Measurements from ENCODE around the gene PIH1D2. TPM values are rescaled to one million over a fixed set of nuclear protein-coding genes. Genes with fewer than 3 reads are reported as not detected.

The PIH1D2 gene
- total and polyA plus RNA-seq, 2 donors (not counting 3 experiments of a cell fraction or from before 2014, with no cell fraction given): 0.51 to 1.3 TPM

DNA sequence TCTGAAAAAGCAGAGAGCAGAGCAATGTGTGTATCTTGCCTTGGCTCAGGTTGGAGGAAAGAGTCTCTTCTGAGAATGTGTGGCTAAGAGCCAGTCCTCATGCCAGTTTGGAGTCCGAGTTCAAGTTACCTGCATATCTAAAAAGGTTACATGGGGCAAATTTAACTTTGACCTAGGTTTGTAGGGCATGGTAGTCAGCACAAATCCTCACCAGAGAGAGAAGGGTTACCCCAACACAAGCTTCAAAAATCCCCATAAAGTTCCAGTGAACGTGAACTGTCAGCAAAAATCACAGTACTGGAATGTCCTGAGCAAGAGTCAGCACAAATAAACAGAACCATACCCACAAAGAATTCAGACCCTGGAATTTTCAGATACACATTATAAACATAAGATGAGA lies 26.6 kb upstream of the PIH1D2 start:
- no peaks in the 10 kb centered on the region for H3K9me1 ChIP-seq (replicated peaks; ENCODE audit: control insufficient read depth, extremely low read depth, insufficient read depth, low read length)
- TF ChIP-seq MYC (IDR thresholded peaks at IDR 0.05; ENCODE audit: low read depth, low read length) (no peak), JUN (IDR thresholded peaks at IDR 0.05; ENCODE audit: borderline replicate concordance, insufficient read depth, insufficient read length, low read depth) (no peak), EZH2 (IDR thresholded peaks at IDR 0.05; ENCODE audit: borderline replicate concordance, low read depth, low read length, severe bottlenecking) (no peak), FOS (IDR thresholded peaks at IDR 0.05; ENCODE audit: borderline replicate concordance, insufficient read depth, low read length) (no peak), GATA2 (IDR thresholded peaks at IDR 0.05; ENCODE audit: insufficient read depth, insufficient read length, low read depth, low read length) (no peak), POLR2A (IDR thresholded peaks at IDR 0.05; ENCODE audit: low read depth, low read length) (no peak), POLR2AphosphoS5 (IDR thresholded peaks at IDR 0.05; ENCODE audit: insufficient read depth, low read depth, low read length) (no peak)
- TF ChIP-seq, protein P1, sequence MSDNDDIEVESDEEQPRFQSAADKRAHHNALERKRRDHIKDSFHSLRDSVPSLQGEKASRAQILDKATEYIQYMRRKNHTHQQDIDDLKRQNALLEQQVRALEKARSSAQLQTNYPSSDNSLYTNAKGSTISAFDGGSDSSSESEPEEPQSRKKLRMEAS (IDR thresholded peaks at IDR 0.05; ENCODE audit: insufficient read depth, insufficient read length): no peak
- TF ChIP-seq, protein P2, sequence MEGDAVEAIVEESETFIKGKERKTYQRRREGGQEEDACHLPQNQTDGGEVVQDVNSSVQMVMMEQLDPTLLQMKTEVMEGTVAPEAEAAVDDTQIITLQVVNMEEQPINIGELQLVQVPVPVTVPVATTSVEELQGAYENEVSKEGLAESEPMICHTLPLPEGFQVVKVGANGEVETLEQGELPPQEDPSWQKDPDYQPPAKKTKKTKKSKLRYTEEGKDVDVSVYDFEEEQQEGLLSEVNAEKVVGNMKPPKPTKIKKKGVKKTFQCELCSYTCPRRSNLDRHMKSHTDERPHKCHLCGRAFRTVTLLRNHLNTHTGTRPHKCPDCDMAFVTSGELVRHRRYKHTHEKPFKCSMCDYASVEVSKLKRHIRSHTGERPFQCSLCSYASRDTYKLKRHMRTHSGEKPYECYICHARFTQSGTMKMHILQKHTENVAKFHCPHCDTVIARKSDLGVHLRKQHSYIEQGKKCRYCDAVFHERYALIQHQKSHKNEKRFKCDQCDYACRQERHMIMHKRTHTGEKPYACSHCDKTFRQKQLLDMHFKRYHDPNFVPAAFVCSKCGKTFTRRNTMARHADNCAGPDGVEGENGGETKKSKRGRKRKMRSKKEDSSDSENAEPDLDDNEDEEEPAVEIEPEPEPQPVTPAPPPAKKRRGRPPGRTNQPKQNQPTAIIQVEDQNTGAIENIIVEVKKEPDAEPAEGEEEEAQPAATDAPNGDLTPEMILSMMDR (IDR thresholded peaks at IDR 0.05; ENCODE audit: extremely low read depth in 1 of 2, insufficient read depth in 1 of 2, low read depth in 1 of 2, low read length in 2 of 2): no peak
- H3K4me3 ChIP-seq (replicated peaks in 1 of 3; ENCODE audit: insufficient read depth in 1 of 3, low read depth in 1 of 3, low read length in 3 of 3): no peak overlapping the region
- intact Hi-C loops (cut with micrococcal nuclease): no loop called here
- H2AFZ ChIP-seq (ENCODE audit: low read depth, low read length): no peak overlapping the region
- no peaks in the 10 kb centered on the region for H4K20me1 ChIP-seq (replicated peaks; ENCODE audit: control insufficient read depth, extremely low read depth, insufficient read depth, low read length)
- ChIA-PET POLR2A (no interaction called here), CTCF (interaction anchor here (0.7 to 4.2 kb wide), 2 partner anchors 13 to 17 kb away, joined by 3 to 18 read pairs; no protein-coding TSS in a partner anchor)
- no peaks in the 10 kb centered on the region for H3K4me1 ChIP-seq (ENCODE audit: control insufficient read depth, extremely low read depth, insufficient read depth, low read length)
- DNase-seq (ENCODE audit: low read depth, low spot score): no peak
- no peak overlapping the region for H3K9ac ChIP-seq (replicated peaks; ENCODE audit: extremely low read depth, insufficient read depth, low read length)
- peaks cover 0 to 3% of the 10 kb centered on the region in 2 experiments for H3K36me3 ChIP-seq (ENCODE audit: control insufficient read depth in 2 of 2, extremely low read depth in 1 of 2, insufficient read depth in 2 of 2, low read length in 2 of 2)
- H3K4me2 ChIP-seq (ENCODE audit: insufficient read depth, low read length): no peak overlapping the region
- BruUV-seq (replicated peaks): no TSS peak
- H3K27me3 ChIP-seq (ENCODE audit: control insufficient read depth in 2 of 2, insufficient read depth in 2 of 2, low read length in 2 of 2): no peaks in the 10 kb centered on the region
- no peaks in the 10 kb centered on the region for H3K79me2 ChIP-seq (ENCODE audit: control insufficient read depth, insufficient read depth, low read length)
- dilution Hi-C loops (cut with MboI; ENCODE audit: extremely low pct_ligation_motif_present, low sequenced_read_pairs): no loop called here
- H3K9me3 ChIP-seq (replicated peaks; ENCODE audit: control insufficient read depth, insufficient read depth, low read length): no peaks in the 10 kb centered on the region
- no peak for FAIRE-seq
- no peak overlapping the region for H3K27ac ChIP-seq (ENCODE audit: insufficient read depth, low read depth, low read length)

Data from endothelial cell of umbilical vein (primary cell).